Natural killer cell (primary cell): ENCODE measurements around the gene RNF126. TPM values are rescaled to one million over a fixed set of nuclear protein-coding genes. Genes with fewer than 3 reads are reported as not detected.

Experiments used
- ATAC-seq, 3 donors: fragments of 150-1000 bp in 2 of 3; fragments of 200-7000 bp in 1 of 3; cut with Tn5 transposase; 1 replicate in 1 of 3; 2 replicates in 2 of 3; pipeline ENCODE4 v1.10.0; 2021; ENCODE audit warnings: mild to moderate bottlenecking in 2 of 3, moderate library complexity in 2 of 3
- DNase-seq, 2 donors: peaks; one replicate each; pipeline versions ENCODE4 v3.0.0 to v3.0.0-alpha.2; 2013 to 2021; ENCODE audit warnings: mixed read lengths in 1 of 2
- H3K27ac ChIP-seq: one replicate; pipeline ENCODE4 v1.5.1; 2013; ENCODE audit warnings: mild to moderate bottlenecking, low read length
- H3K27me3 ChIP-seq: one replicate; pipeline ENCODE4 v1.6.1; 2013; ENCODE audit warnings: low read length; ENCODE audit not compliant: control insufficient read depth, insufficient read depth
- H3K36me3 ChIP-seq: one replicate; pipeline ENCODE4 v1.6.1; 2013; ENCODE audit warnings: low read length; ENCODE audit not compliant: control insufficient read depth, insufficient read depth
- H3K4me1 ChIP-seq: one replicate; pipeline ENCODE4 v1.6.1; 2013; ENCODE audit warnings: low read length; ENCODE audit not compliant: control insufficient read depth, insufficient read depth
- H3K4me3 ChIP-seq: one replicate; pipeline ENCODE4 v1.5.1; 2013; ENCODE audit warnings: low read length
- H3K9me3 ChIP-seq: one replicate; pipeline ENCODE4 v1.6.1; 2013; ENCODE audit warnings: low read length; ENCODE audit not compliant: control insufficient read depth, insufficient read depth
- H3K27ac Mint-ChIP-seq, 2 donors: one replicate each; pipeline ENCODE4 v1.8.0; 2022; ENCODE audit warnings: mild to moderate bottlenecking in 2 of 2, mixed read lengths in 2 of 2, moderate library complexity in 1 of 2
- H3K27me3 Mint-ChIP-seq, 2 donors: one replicate each; pipeline ENCODE4 v1.8.0; 2022; ENCODE audit warnings: low read depth in 2 of 2, mixed read lengths in 2 of 2
- H3K36me3 Mint-ChIP-seq: one replicate; pipeline ENCODE4 v1.8.0; 2022; ENCODE audit warnings: mixed read lengths
- H3K4me1 Mint-ChIP-seq, 2 donors: one replicate each; pipeline ENCODE4 v1.8.0; 2022; ENCODE audit warnings: mixed read lengths in 2 of 2
- H3K4me3 Mint-ChIP-seq: one replicate; pipeline ENCODE4 v1.8.0; 2022; ENCODE audit warnings: mild to moderate bottlenecking, moderate library complexity, mixed read lengths
- H3K9me3 Mint-ChIP-seq, 2 donors: one replicate each; pipeline ENCODE4 v1.8.0; 2022; ENCODE audit warnings: mixed read lengths in 2 of 2
- WGBS: methylation state at CpG from one replicate; pipeline ENCODE4 v1.1.7; 2013; ENCODE audit warnings: missing lambda C conversion rate; ENCODE audit not compliant: insufficient coverage; 5-methylcytosine and 5-hydroxymethylcytosine counted together
- intact Hi-C: fragments of 100-400 bp; cut with micrococcal nuclease; formaldehyde crosslinking; loops from one replicate; pipeline ENCODE4 v1.14.2; 2022
- total RNA-seq, 4 donors: library from RNA; stranded (reverse); fragments of 120-200 nt in 1 of 4; gene quantifications; one replicate each; pipeline versions ENCODE4 v1.2.3 to v1.2.4, GENCODE V29; 2013 to 2022
- TF ChIP-seq, protein P1 (sequence below): fragments of 200-600 bp; IDR thresholded peaks from one replicate; pipeline ENCODE4 v1.8.0; 2022; ENCODE audit warnings: antibody characterized with exemption

RNF126 gene
- total RNA-seq = 100 to 1,000 TPM; 119 to 149 (median 146) TPM
- 49.5 TPM for total RNA-seq (2013)

DNA sequence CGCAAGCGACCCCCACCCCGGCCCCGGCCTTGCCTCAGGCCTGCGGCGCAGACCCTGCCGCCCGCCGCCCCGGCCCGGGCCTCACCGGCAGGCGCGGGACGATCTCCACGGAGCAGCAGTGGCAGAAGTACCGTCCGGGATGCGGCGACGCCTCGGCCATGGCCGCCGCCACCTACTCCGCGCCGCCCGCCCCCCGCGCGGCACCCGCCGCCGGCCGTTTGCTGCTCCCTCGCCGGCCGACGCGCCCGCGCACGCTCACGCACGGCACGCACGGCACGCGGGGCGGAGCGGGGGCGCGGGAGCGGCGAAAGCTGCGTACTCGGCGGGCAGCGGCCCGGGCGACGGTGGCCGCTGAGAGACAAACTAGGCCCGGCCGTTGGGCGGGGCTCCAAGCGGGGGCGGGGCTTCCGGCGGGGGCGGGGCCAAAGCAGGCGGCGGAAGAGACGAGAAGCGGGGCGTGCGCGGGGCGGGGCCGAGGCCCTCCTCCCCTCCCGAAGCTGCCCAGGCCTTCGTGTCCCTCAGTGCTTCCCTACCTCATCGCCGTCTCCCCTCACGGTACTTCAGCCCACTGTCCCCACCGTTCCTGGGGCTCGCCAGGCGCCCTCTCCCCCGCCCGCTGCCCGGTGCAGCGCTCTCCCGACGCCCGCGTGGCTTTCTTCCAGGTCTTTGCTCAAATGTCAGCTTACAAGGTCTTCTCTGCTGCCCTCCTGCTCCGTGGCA lies at the start of gene RNF126:
Gene RNF126, minus strand, starts transcription at position 253 of the 720 bp plus-strand sequence. Its CDS starts 93 bp downstream, at position 160.
- DNase-seq (peak; percentile 85 to 94), ATAC-seq (peak; percentile 52 to 77 (median 55))
- Histone ChIP-seq H3K36me3 (peaks cover 10% of the 10 kb centered on the region), H3K27me3 (no peaks in the 10 kb centered on the region), H3K4me3 (peak within 1 kb of the TSS; percentile 96), H3K9me3 (no peaks in the 10 kb centered on the region), H3K27ac (peak within 1 kb of the TSS; percentile 99), H3K4me1 (peaks cover 63% of the 10 kb centered on the region)
- Mint-ChIP-seq H3K4me1 (peaks cover 45 to 57% of the 10 kb centered on the region in 2 donors), H3K27ac (peak within 1 kb of the TSS; percentile 98), H3K36me3 (no peaks in the 10 kb centered on the region), H3K9me3 (no peaks in the 10 kb centered on the region), H3K27me3 (no peaks in the 10 kb centered on the region), H3K4me3 (peak within 1 kb of the TSS; percentile 96)
- under 1% methylated on average over 97 of the region's 97 CpGs for WGBS
- intact Hi-C loops = loop anchor here (5.0 kb wide), 4 partner anchors 39 to 151 kb away; partner anchors contain the start of genes BSG and PTBP1
- TF ChIP-seq, protein P1, sequence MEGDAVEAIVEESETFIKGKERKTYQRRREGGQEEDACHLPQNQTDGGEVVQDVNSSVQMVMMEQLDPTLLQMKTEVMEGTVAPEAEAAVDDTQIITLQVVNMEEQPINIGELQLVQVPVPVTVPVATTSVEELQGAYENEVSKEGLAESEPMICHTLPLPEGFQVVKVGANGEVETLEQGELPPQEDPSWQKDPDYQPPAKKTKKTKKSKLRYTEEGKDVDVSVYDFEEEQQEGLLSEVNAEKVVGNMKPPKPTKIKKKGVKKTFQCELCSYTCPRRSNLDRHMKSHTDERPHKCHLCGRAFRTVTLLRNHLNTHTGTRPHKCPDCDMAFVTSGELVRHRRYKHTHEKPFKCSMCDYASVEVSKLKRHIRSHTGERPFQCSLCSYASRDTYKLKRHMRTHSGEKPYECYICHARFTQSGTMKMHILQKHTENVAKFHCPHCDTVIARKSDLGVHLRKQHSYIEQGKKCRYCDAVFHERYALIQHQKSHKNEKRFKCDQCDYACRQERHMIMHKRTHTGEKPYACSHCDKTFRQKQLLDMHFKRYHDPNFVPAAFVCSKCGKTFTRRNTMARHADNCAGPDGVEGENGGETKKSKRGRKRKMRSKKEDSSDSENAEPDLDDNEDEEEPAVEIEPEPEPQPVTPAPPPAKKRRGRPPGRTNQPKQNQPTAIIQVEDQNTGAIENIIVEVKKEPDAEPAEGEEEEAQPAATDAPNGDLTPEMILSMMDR = no peak

GRCh38 chr19:711254-711653 lies 48.2 kb upstream of the RNF126 start:
- TF ChIP-seq, protein P1 = no peak
- H3K27ac ChIP-seq = no peak overlapping the region
- Mint-ChIP-seq H3K27me3 (peaks cover 15 to 19% of the 10 kb centered on the region in 2 donors), H3K4me3 (no peak overlapping the region), H3K9me3 (peaks cover 0 to 3% of the 10 kb centered on the region in 2 donors), H3K27ac (no peak overlapping the region), H3K36me3 (no peaks in the 10 kb centered on the region), H3K4me1 (no peaks in the 10 kb centered on the region)
- peaks cover 3% of the 10 kb centered on the region for H3K4me1 ChIP-seq
- no peaks in the 10 kb centered on the region for H3K36me3 ChIP-seq
- H3K9me3 ChIP-seq = peaks cover 7% of the 10 kb centered on the region
- WGBS = 95% methylated on average over 8 of the region's 8 CpGs
- no peak for ATAC-seq
- no peak overlapping the region for H3K4me3 ChIP-seq
- no peak for DNase-seq
- intact Hi-C loops = no loop called here
- H3K27me3 ChIP-seq = peaks cover 12% of the 10 kb centered on the region

- intact Hi-C loops = no loop called here
- Histone ChIP-seq H3K9me3 (peaks cover 7% of the 10 kb centered on the region), H3K27me3 (peaks cover 12% of the 10 kb centered on the region), H3K36me3 (no peaks in the 10 kb centered on the region), H3K4me1 (peaks cover 3% of the 10 kb centered on the region), H3K27ac (no peak overlapping the region), H3K4me3 (no peak overlapping the region)
- DNase-seq (no peak), ATAC-seq (no peak)
- Mint-ChIP-seq H3K27me3 (peaks cover 14 to 18% of the 10 kb centered on the region in 2 donors), H3K36me3 (no peaks in the 10 kb centered on the region), H3K27ac (no peak overlapping the region), H3K4me3 (peak overlapping the region; percentile 17), H3K9me3 (peaks cover 0 to 3% of the 10 kb centered on the region in 2 donors), H3K4me1 (no peaks in the 10 kb centered on the region)
- 88% methylated on average over 21 of the region's 21 CpGs for WGBS
- TF ChIP-seq, protein P1 = no peak
Observed at GRCh38 chr19:710767-711166, 47.8 kb upstream of the RNF126 start.
